Duodenal mucosa (tissue), 2 donors: Measurements from ENCODE around the gene PGD.
"Not testable (repeated sequence)": the region's sequence is repeated elsewhere in the genome, so short reads cannot be mapped to it uniquely, and the experiment has no call there.

Source experiments
- H3K27ac ChIP-seq: one replicate; pipeline ENCODE4 v1.7.0; 2013; ENCODE audit warnings: low read depth, low read length
- H3K27me3 ChIP-seq, 2 donors: one replicate each; pipeline ENCODE4 v1.7.0; 2013; ENCODE audit warnings: low read length in 2 of 2, control low read depth in 1 of 2; ENCODE audit not compliant: insufficient read depth in 2 of 2, control insufficient read depth in 1 of 2
- H3K36me3 ChIP-seq, 2 donors: one replicate each; pipeline ENCODE4 v1.7.0; 2013; ENCODE audit warnings: low read length in 2 of 2, control low read depth in 1 of 2; ENCODE audit not compliant: insufficient read depth in 2 of 2, control insufficient read depth in 1 of 2
- H3K4me1 ChIP-seq, 2 donors: one replicate each; pipeline ENCODE4 v1.7.0; 2013; ENCODE audit warnings: low read length in 2 of 2, control low read depth in 1 of 2; ENCODE audit not compliant: insufficient read depth in 2 of 2, control insufficient read depth in 1 of 2
- H3K4me3 ChIP-seq, 2 donors: one replicate each; pipeline ENCODE4 v1.7.0; 2013; ENCODE audit warnings: low read length in 2 of 2, low read depth in 1 of 2
- H3K9ac ChIP-seq, 2 donors: one replicate each; pipeline ENCODE4 v1.7.0; 2013; ENCODE audit warnings: low read length in 2 of 2, low read depth in 1 of 2
- H3K9me3 ChIP-seq, 2 donors: one replicate each; pipeline ENCODE4 v1.7.0; 2013; ENCODE audit warnings: low read length in 2 of 2, control low read depth in 1 of 2; ENCODE audit not compliant: control insufficient read depth in 1 of 2

PGD gene

GRCh38 chr1:10398278-10398733, 558 bp upstream of the PGD start:
- Histone ChIP-seq H3K27ac (peak overlapping the region; percentile 43), H3K9ac (peak overlapping the region; percentile 39 to 81)

GRCh38 chr1:10399444-10399941, 629 bp downstream of the PGD start:
- Histone ChIP-seq H3K9me3 (no peaks in the 10 kb centered on the region), H3K27ac (peak overlapping the region; percentile 85), H3K4me3 (peak overlapping the region; percentile 88 to 93), H3K36me3 (peaks cover 17 to 22% of the 10 kb centered on the region in 2 donors), H3K27me3 (no peaks in the 10 kb centered on the region), H3K9ac (peak overlapping the region; percentile 31 to 94), H3K4me1 (peaks cover 11 to 20% of the 10 kb centered on the region in 2 donors)

More at GRCh38 chr1:10398278-10398733, 558 bp upstream of the PGD start:
- Histone ChIP-seq H3K4me1 (peaks cover 11 to 20% of the 10 kb centered on the region in 2 donors), H3K4me3 (peak overlapping the region; percentile 88 to 93), H3K36me3 (peaks cover 7 to 10% of the 10 kb centered on the region in 2 donors), H3K27me3 (no peaks in the 10 kb centered on the region), H3K9me3 (no peaks in the 10 kb centered on the region)

- no peak overlapping the region for H3K27ac ChIP-seq
- peaks cover 11 to 20% of the 10 kb centered on the region in 2 donors for H3K4me1 ChIP-seq
- no peaks in the 10 kb centered on the region for H3K27me3 ChIP-seq
- peak overlapping the region; percentile 31 to 94 for H3K9ac ChIP-seq
- H3K4me3 ChIP-seq, result peak overlapping the region; percentile 88 to 93
- peaks cover 20 to 27% of the 10 kb centered on the region in 2 donors for H3K36me3 ChIP-seq
- no peaks in the 10 kb centered on the region for H3K9me3 ChIP-seq
Measured at GRCh38 chr1:10400013-10400412, 1.1 kb downstream of the PGD start.

GRCh38 chr1:10401281-10401680, 2.4 kb downstream of the PGD start:
- H3K27ac ChIP-seq, result no peak overlapping the region
- H3K4me3 ChIP-seq, result no peak overlapping the region
- peaks cover 11 to 20% of the 10 kb centered on the region in 2 donors for H3K4me1 ChIP-seq
- no peaks in the 10 kb centered on the region for H3K27me3 ChIP-seq
- H3K9ac ChIP-seq, result no peak overlapping the region
- H3K9me3 ChIP-seq, result no peaks in the 10 kb centered on the region
- peaks cover 20 to 37% of the 10 kb centered on the region in 2 donors for H3K36me3 ChIP-seq

- peaks cover 26 to 52% of the 10 kb centered on the region in 2 donors for H3K36me3 ChIP-seq
- H3K27ac ChIP-seq, result no peak overlapping the region
- H3K9ac ChIP-seq, result no peak overlapping the region
- no peak overlapping the region for H3K4me3 ChIP-seq
- H3K4me1 ChIP-seq, result peaks cover 11 to 20% of the 10 kb centered on the region in 2 donors
- H3K9me3 ChIP-seq, result no peaks in the 10 kb centered on the region
- no peaks in the 10 kb centered on the region for H3K27me3 ChIP-seq
Measured at GRCh38 chr1:10402729-10403274, 3.9 kb downstream of the PGD start.

- Histone ChIP-seq H3K9me3 (no peaks in the 10 kb centered on the region), H3K27ac (no peak overlapping the region), H3K27me3 (no peaks in the 10 kb centered on the region), H3K9ac (no peak overlapping the region), H3K4me1 (no peaks in the 10 kb centered on the region), H3K36me3 (peaks cover 46 to 91% of the 10 kb centered on the region in 2 donors), H3K4me3 (no peak overlapping the region)
Measured at GRCh38 chr1:10407201-10407600, 8.3 kb downstream of the PGD start.

GRCh38 chr1:10415211-10415930, 16.5 kb downstream of the PGD start:
- Histone ChIP-seq H3K36me3 (peaks cover 65 to 84% of the 10 kb centered on the region in 2 donors), H3K4me1 (peaks cover 0 to 4% of the 10 kb centered on the region in 2 donors), H3K27me3 (no peaks in the 10 kb centered on the region), H3K9ac (no peak overlapping the region), H3K27ac (no peak overlapping the region), H3K4me3 (no peak overlapping the region), H3K9me3 (no peaks in the 10 kb centered on the region)

- peaks cover 61 to 84% of the 10 kb centered on the region in 2 donors for H3K36me3 ChIP-seq
- not testable (repeated sequence) for H3K9me3 ChIP-seq
Measured at GRCh38 chr1:10415967-10416366, 17.1 kb downstream of the PGD start.

GRCh38 chr1:10418741-10419140, 19.9 kb downstream of the PGD start:
- not testable (repeated sequence) for H3K27ac ChIP-seq, H3K9me3 ChIP-seq, H3K9ac ChIP-seq, H3K4me1 ChIP-seq, H3K4me3 ChIP-seq, H3K27me3 ChIP-seq
- H3K36me3 ChIP-seq, result peaks cover 36 to 63% of the 10 kb centered on the region in 2 donors

More at GRCh38 chr1:10415967-10416366, 17.1 kb downstream of the PGD start:
- not testable (repeated sequence) for H3K4me1 ChIP-seq, H3K27ac ChIP-seq, H3K4me3 ChIP-seq, H3K27me3 ChIP-seq, H3K9ac ChIP-seq

GRCh38 chr1:10419351-10419750, 20.5 kb downstream of the PGD start:
- H3K4me3 ChIP-seq, result no peak overlapping the region
- peaks cover 11 to 12% of the 10 kb centered on the region in 2 donors for H3K4me1 ChIP-seq
- no peak overlapping the region for H3K9ac ChIP-seq
- H3K9me3 ChIP-seq, result no peaks in the 10 kb centered on the region
- H3K36me3 ChIP-seq, result peaks cover 36 to 61% of the 10 kb centered on the region in 2 donors
- H3K27me3 ChIP-seq, result no peaks in the 10 kb centered on the region
- H3K27ac ChIP-seq, result no peak overlapping the region
